CD14-positive monocyte (primary cell): Measurements from ENCODE around the gene SMC5. TPM values are rescaled to one million over a fixed set of nuclear protein-coding genes. Genes with fewer than 3 reads are reported as not detected.

Source experiments
- DNase-seq, 3 donors: peaks; one replicate each; pipeline ENCODE4 v3.0.0-alpha.2; 2011 to 2022
- H2AFZ ChIP-seq: 2 replicates; pipeline ENCODE4 v1.6.0; 2012; ENCODE audit warnings: mild to moderate bottlenecking, low read depth, low read length, inconsistent platforms; ENCODE audit not compliant: insufficient read depth, poor library complexity, severe bottlenecking
- H3K27ac ChIP-seq, 2 donors: 1 replicate in 1 of 2; 2 replicates in 1 of 2; pipeline ENCODE4 v1.5.1; 2012 to 2013; ENCODE audit warnings: low read length in 2 of 2, control low read depth in 1 of 2, inconsistent platforms in 1 of 2, low read depth in 1 of 2, mild to moderate bottlenecking in 1 of 2
- H3K27me3 ChIP-seq, 2 donors: one replicate each; pipeline versions ENCODE4 v1.6.0 to v1.6.1; 2011 to 2013; ENCODE audit warnings: low read length in 2 of 2; ENCODE audit not compliant: control insufficient read depth in 2 of 2, insufficient read depth in 2 of 2
- H3K36me3 ChIP-seq, 2 donors: replicated peaks in 1 of 2; 1 replicate in 1 of 2; 2 replicates in 1 of 2; pipeline versions ENCODE4 v1.5.1 to v1.6.1; 2012 to 2013; ENCODE audit warnings: low read length in 2 of 2, control low read depth in 1 of 2, inconsistent platforms in 1 of 2, mild to moderate bottlenecking in 1 of 2; ENCODE audit not compliant: insufficient read depth in 2 of 2, control insufficient read depth in 1 of 2
- H3K4me1 ChIP-seq, 2 donors: 1 replicate in 1 of 2; 2 replicates in 1 of 2; pipeline versions ENCODE4 v1.5.1 to v1.6.1; 2012 to 2013; ENCODE audit warnings: low read length in 2 of 2, control low read depth in 1 of 2, inconsistent platforms in 1 of 2, mild to moderate bottlenecking in 1 of 2, moderate library complexity in 1 of 2; ENCODE audit not compliant: insufficient read depth in 2 of 2, control insufficient read depth in 1 of 2
- H3K4me2 ChIP-seq: replicated peaks from 2 replicates; pipeline ENCODE3; 2012; ENCODE audit warnings: low read length, moderate library complexity, mild to moderate bottlenecking; ENCODE audit not compliant: poor library complexity, severe bottlenecking; ENCODE audit errors: extremely low read depth
- H3K4me3 ChIP-seq, 3 experiments: fragments of 200-600 bp in 1 of 3; sonication (generic) in 1 of 3; replicated peaks in 1 of 3; 1 replicate in 2 of 3; 2 replicates in 1 of 3; pipeline ENCODE4 v1.5.1; 2011 to 2013; ENCODE audit warnings: low read length in 3 of 3, mild to moderate bottlenecking in 3 of 3, control low read depth in 2 of 3, low read depth in 2 of 3, inconsistent platforms in 1 of 3, moderate library complexity in 1 of 3
- H3K79me2 ChIP-seq: 2 replicates; pipeline ENCODE4 v1.6.0; 2012; ENCODE audit warnings: mild to moderate bottlenecking, control low read depth, inconsistent platforms, low read length, moderate library complexity; ENCODE audit not compliant: insufficient read depth
- H3K9ac ChIP-seq: 2 replicates; pipeline ENCODE4 v1.6.0; 2017; ENCODE audit warnings: low read length, mild to moderate bottlenecking; ENCODE audit not compliant: insufficient read depth, poor library complexity, severe bottlenecking
- H3K9me3 ChIP-seq, 2 donors: replicated peaks in 1 of 2; 1 replicate in 1 of 2; 2 replicates in 1 of 2; pipeline versions ENCODE4 v1.5.1 to v1.6.1; 2012 to 2013; ENCODE audit warnings: low read length in 2 of 2, control low read depth in 1 of 2; ENCODE audit not compliant: control insufficient read depth in 1 of 2, insufficient read depth in 1 of 2
- H4K20me1 ChIP-seq: 2 replicates; pipeline ENCODE4 v1.6.0; 2012; ENCODE audit warnings: mild to moderate bottlenecking, low read length, control low read depth, moderate library complexity; ENCODE audit not compliant: insufficient read depth
- H3K27ac Mint-ChIP-seq, 7 donors: one replicate each; pipeline ENCODE4 v1.8.0; 2020; ENCODE audit warnings: mild to moderate bottlenecking in 7 of 7, mixed read lengths in 7 of 7, moderate library complexity in 6 of 7, inconsistent platforms in 2 of 7
- H3K27me3 Mint-ChIP-seq, 3 donors: one replicate each; pipeline ENCODE4 v1.8.0; 2021 to 2022; ENCODE audit warnings: low read depth in 3 of 3, mild to moderate bottlenecking in 3 of 3, mixed read lengths in 3 of 3, moderate library complexity in 3 of 3, inconsistent platforms in 1 of 3
- H3K36me3 Mint-ChIP-seq, 2 donors: one replicate each; pipeline ENCODE4 v1.8.0; 2020; ENCODE audit warnings: mixed read lengths in 2 of 2, inconsistent platforms in 1 of 2, mild to moderate bottlenecking in 1 of 2
- H3K4me1 Mint-ChIP-seq: one replicate; pipeline ENCODE4 v1.8.0; 2020; ENCODE audit warnings: mild to moderate bottlenecking, mixed read lengths
- H3K4me3 Mint-ChIP-seq, 2 donors: one replicate each; pipeline ENCODE4 v1.8.0; 2020; ENCODE audit warnings: mild to moderate bottlenecking in 2 of 2, mixed read lengths in 2 of 2, moderate library complexity in 1 of 2
- H3K9me3 Mint-ChIP-seq, 7 donors: one replicate each; pipeline ENCODE4 v1.8.0; 2020 to 2022; ENCODE audit warnings: mixed read lengths in 7 of 7, mild to moderate bottlenecking in 6 of 7, moderate library complexity in 6 of 7, inconsistent platforms in 2 of 7
- CTCF ChIP-seq: fragments of 200-600 bp; IDR thresholded peaks from one replicate; pipeline ENCODE4 v1.8.0; 2022; ENCODE audit warnings: antibody characterized with exemption, mild to moderate bottlenecking
- WGBS: methylation state at CpG from one replicate; pipeline ENCODE4 v1.1.5; 2013; ENCODE audit warnings: missing lambda C conversion rate; ENCODE audit not compliant: insufficient coverage; 5-methylcytosine and 5-hydroxymethylcytosine counted together
- intact Hi-C, 2 donors: fragments of 100-400 bp; cut with micrococcal nuclease; formaldehyde crosslinking; loops; one replicate each; pipeline versions ENCODE4 v1.15.0 to v1.15.1; 2023
- polyA plus RNA-seq, 3 donors: library from polyadenylated mRNA; depleted of rRNA in 1 of 3; unstranded in 2 of 3; stranded (reverse) in 1 of 3; fragments of 300-500 nt in 2 of 3; fragments of >200 nt in 1 of 3; fragmentation: Illumina TruSeq in 2 of 3; gene quantifications; 1 replicate in 2 of 3; 2 replicates in 1 of 3; pipeline ENCODE4 v1.2.3, GENCODE V29; 2012 to 2021

The SMC5 gene
- polyA plus RNA-seq, 3 donors: 4.9 to 13.6 (median 5.1) TPM

- no peak overlapping the region for H3K27ac Mint-ChIP-seq
- peaks cover 0 to 8% (median 2%) of the 10 kb centered on the region in 7 donors for H3K9me3 Mint-ChIP-seq
- H3K4me1 Mint-ChIP-seq: no peaks in the 10 kb centered on the region
- H2AFZ ChIP-seq: no peak overlapping the region
- H3K4me3 Mint-ChIP-seq: no peak overlapping the region
- no peak overlapping the region for H3K9ac ChIP-seq
- intact Hi-C loops: no loop called here
- TF ChIP-seq CTCF: no peak
- no peak overlapping the region for H3K27ac ChIP-seq
- no CpG with 5 or more reads among the region's 1 CpG for WGBS
- DNase-seq: no peak
- no peaks in the 10 kb centered on the region for H3K4me1 ChIP-seq
- no peak overlapping the region for H3K4me2 ChIP-seq
- peaks cover 0 to 4% of the 10 kb centered on the region in 2 donors for H3K36me3 Mint-ChIP-seq
- H3K9me3 ChIP-seq: no peaks in the 10 kb centered on the region
- no peaks in the 10 kb centered on the region for H4K20me1 ChIP-seq
- no peak overlapping the region for H3K4me3 ChIP-seq
- H3K79me2 ChIP-seq: no peaks in the 10 kb centered on the region
- no peaks in the 10 kb centered on the region for H3K36me3 ChIP-seq
- no peaks in the 10 kb centered on the region for H3K27me3 ChIP-seq
- H3K27me3 Mint-ChIP-seq: peaks cover 0 to 2% (median 2%) of the 10 kb centered on the region in 3 donors
Observed at GRCh38 chr9:70218767-70219166, 40.0 kb upstream of the SMC5 start.

DNA sequence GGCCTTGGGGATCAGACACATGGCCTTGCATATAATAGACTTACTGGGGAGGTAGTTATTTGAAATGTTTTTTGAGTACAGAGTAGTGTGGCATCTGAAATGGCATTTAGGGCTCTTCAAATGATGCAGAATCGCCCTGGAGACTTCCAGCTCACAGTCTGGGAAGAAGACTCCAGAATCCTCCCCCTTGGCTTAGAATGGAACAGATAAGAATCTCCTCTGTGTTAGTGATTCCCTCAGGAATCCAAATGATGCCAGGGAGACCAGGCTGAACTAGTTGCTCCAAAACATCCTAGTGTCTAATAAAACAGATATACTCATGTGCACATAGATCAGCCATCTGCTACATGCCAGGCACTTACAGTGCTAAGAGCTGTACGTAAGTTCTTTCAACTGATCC lies 38.6 kb upstream of the SMC5 start:
- Histone ChIP-seq H3K4me1 (no peaks in the 10 kb centered on the region), H3K27me3 (no peaks in the 10 kb centered on the region), H3K36me3 (no peaks in the 10 kb centered on the region), H3K4me2 (no peak overlapping the region), H3K79me2 (no peaks in the 10 kb centered on the region), H3K27ac (no peak overlapping the region), H3K9me3 (no peaks in the 10 kb centered on the region), H4K20me1 (no peaks in the 10 kb centered on the region), H2AFZ (no peak overlapping the region), H3K9ac (no peak overlapping the region), H3K4me3 (no peak overlapping the region)
- no peak overlapping the region for H3K4me3 Mint-ChIP-seq
- peaks cover 0 to 2% (median 2%) of the 10 kb centered on the region in 3 donors for H3K27me3 Mint-ChIP-seq
- WGBS: no CpG with 5 or more reads among the region's 2 CpGs
- H3K36me3 Mint-ChIP-seq: no peaks in the 10 kb centered on the region
- H3K27ac Mint-ChIP-seq: no peak overlapping the region
- H3K4me1 Mint-ChIP-seq: no peaks in the 10 kb centered on the region
- peaks cover 0 to 4% (median 2%) of the 10 kb centered on the region in 7 donors for H3K9me3 Mint-ChIP-seq
- no peak for TF ChIP-seq CTCF
- DNase-seq: no peak
- intact Hi-C loops: loop anchor here in 1 of 2 donors (10.0 kb wide), 1 partner anchor 55 kb away; no protein-coding TSS in a partner anchor
